CD4-positive, alpha-beta T cell treated with Interleukin-17A for 4 hours (primary cell): ENCODE data around the gene PLIN4.

ENCODE experiments used
- DNase-seq: peaks from one replicate; pipeline ENCODE4 v3.0.0-alpha.2; 2020; ENCODE audit warnings: mixed read lengths

The PLIN4 gene

GRCh38 chr19:4454747-4455718, 63.3 kb downstream of the PLIN4 start:
- no peak for DNase-seq

GRCh38 chr19:4453232-4454179, 64.8 kb downstream of the PLIN4 start:
- no peak for DNase-seq

- DNase-seq, result no peak
Observed at GRCh38 chr19:4452230-4452990, 65.9 kb downstream of the PLIN4 start.
